B cell (primary cell): ENCODE measurements around the gene RPS5. TPM values are rescaled to one million over a fixed set of nuclear protein-coding genes. Genes with fewer than 3 reads are reported as not detected.

ENCODE experiments used
- ATAC-seq: fragments of 200-7000 bp; cut with Tn5 transposase; one replicate; pipeline ENCODE4 v1.10.0; 2021; ENCODE audit warnings: low read depth, mild to moderate bottlenecking, moderate number of reproducible peaks, moderate library complexity
- CTCF ChIA-PET: fragments of 350-600 bp; sonication (Branson Sonifier 250); formaldehyde crosslinking; loops from one replicate; lab custom pipeline; 2021; ENCODE audit warnings: antibody characterized with exemption, inconsistent platforms; lab: Charles Lee
- POLR2A ChIA-PET: fragments of 350-600 bp; sonication (Branson Sonifier 250); formaldehyde crosslinking; loops from one replicate; lab custom pipeline; 2021; ENCODE audit warnings: antibody characterized with exemption; lab: Charles Lee
- DNase-seq: peaks from one replicate; pipeline ENCODE4 v3.0.0; 2013
- H2AFZ ChIP-seq: 2 replicates; pipeline ENCODE4 v1.6.1; 2012; ENCODE audit warnings: mild to moderate bottlenecking, low read depth, low read length; ENCODE audit not compliant: insufficient read depth, poor library complexity, severe bottlenecking
- H3K27ac ChIP-seq, 2 donors: 1 replicate in 1 of 2; 2 replicates in 1 of 2; pipeline ENCODE4 v1.5.1; 2012 to 2013; ENCODE audit warnings: low read length in 2 of 2, mild to moderate bottlenecking in 2 of 2, moderate library complexity in 1 of 2
- H3K27me3 ChIP-seq, 4 experiments: fragments of 200-600 bp in 1 of 4; sonication (generic) in 1 of 4; replicated peaks in 1 of 4; 1 replicate in 2 of 4; 2 replicates in 2 of 4; pipeline versions ENCODE4 v1.6.1 to v1.7.0; 2013 to 2016; ENCODE audit warnings: low read length in 3 of 4, mild to moderate bottlenecking in 2 of 4, mixed read lengths in 1 of 4, moderate library complexity in 1 of 4; ENCODE audit not compliant: insufficient read depth in 4 of 4, control insufficient read depth in 3 of 4; ENCODE audit errors: control extremely low read depth in 1 of 4
- H3K36me3 ChIP-seq, 2 experiments: replicated peaks in 1 of 2; 1 replicate in 1 of 2; 2 replicates in 1 of 2; pipeline versions ENCODE4 v1.6.1 to v1.7.1; 2013; ENCODE audit warnings: low read length in 1 of 2; ENCODE audit not compliant: insufficient read depth in 2 of 2, control insufficient read depth in 1 of 2; ENCODE audit errors: control extremely low read depth in 1 of 2, extremely low read depth in 1 of 2
- H3K4me1 ChIP-seq, 2 donors: fragments of 200-600 bp in 1 of 2; sonication (generic) in 1 of 2; 1 replicate in 1 of 2; 2 replicates in 1 of 2; pipeline versions ENCODE4 v1.5.1 to v1.6.1; 2013 to 2017; ENCODE audit warnings: low read length in 2 of 2; ENCODE audit not compliant: control insufficient read depth in 2 of 2, insufficient read depth in 2 of 2
- H3K4me2 ChIP-seq: replicated peaks from 2 replicates; pipeline ENCODE3; 2012; ENCODE audit warnings: mild to moderate bottlenecking, low read depth, low read length; ENCODE audit not compliant: poor library complexity, severe bottlenecking
- H3K4me3 ChIP-seq, 5 experiments: fragments of 200-600 bp in 1 of 5; sonication (generic) in 1 of 5; 1 replicate in 3 of 5; 2 replicates in 2 of 5; pipeline versions ENCODE4 v1.5.1 to v1.7.0; 2011 to 2016; ENCODE audit warnings: low read length in 4 of 5, mild to moderate bottlenecking in 4 of 5, low read depth in 2 of 5, control low read depth in 1 of 5, moderate library complexity in 1 of 5; ENCODE audit not compliant: insufficient read depth in 1 of 5; ENCODE audit errors: control extremely low read depth in 1 of 5, extremely low read depth in 1 of 5
- H3K79me2 ChIP-seq: fragments of 200-600 bp; sonication (generic); one replicate; pipeline ENCODE4 v1.6.0; 2016; ENCODE audit warnings: low read length; ENCODE audit not compliant: control insufficient read depth, insufficient read depth
- H3K9ac ChIP-seq: fragments of 200-600 bp; sonication (generic); 2 replicates; pipeline ENCODE4 v1.6.1; 2017; ENCODE audit warnings: mild to moderate bottlenecking, low read length, moderate library complexity
- H3K9me3 ChIP-seq, 3 donors: one replicate each; pipeline versions ENCODE4 v1.6.1 to v1.7.1; 2013; ENCODE audit warnings: low read length in 2 of 3; ENCODE audit not compliant: control insufficient read depth in 2 of 3, insufficient read depth in 1 of 3; ENCODE audit errors: control extremely low read depth in 1 of 3
- H4K20me1 ChIP-seq: 2 replicates; pipeline ENCODE4 v1.6.0; 2012; ENCODE audit warnings: mild to moderate bottlenecking, low read length; ENCODE audit not compliant: insufficient read depth, control insufficient read depth, poor library complexity, severe bottlenecking
- H3K27ac Mint-ChIP-seq: one replicate; pipeline ENCODE4 v1.8.0; 2021; ENCODE audit warnings: mixed read lengths
- H3K27me3 Mint-ChIP-seq: one replicate; pipeline ENCODE4 v1.8.0; 2021; ENCODE audit warnings: mixed read lengths
- H3K4me1 Mint-ChIP-seq: one replicate; pipeline ENCODE4 v1.8.0; 2021; ENCODE audit warnings: mixed read lengths
- H3K4me3 Mint-ChIP-seq: one replicate; pipeline ENCODE4 v1.8.0; 2021; ENCODE audit warnings: mixed read lengths
- H3K9me3 Mint-ChIP-seq: one replicate; pipeline ENCODE4 v1.8.0; 2022; ENCODE audit warnings: mixed read lengths; ENCODE audit not compliant: insufficient read depth
- EZH2 ChIP-seq: IDR thresholded peaks from 2 replicates; pipeline ENCODE4 v1.6.1; 2012; ENCODE audit warnings: borderline replicate concordance, low read depth, mild to moderate bottlenecking, moderate library complexity, low read length; ENCODE audit not compliant: insufficient read depth, poor library complexity, severe bottlenecking
- WGBS: methylation state at CpG from one replicate; pipeline ENCODE4 v1.1.5; 2013; ENCODE audit warnings: missing lambda C conversion rate; ENCODE audit not compliant: insufficient coverage; 5-methylcytosine and 5-hydroxymethylcytosine counted together
- intact Hi-C: fragments of 100-400 bp; cut with micrococcal nuclease; formaldehyde crosslinking; loops from one replicate; pipeline ENCODE4 v1.10.0; 2022
- polyA plus RNA-seq: library from polyadenylated mRNA; depleted of rRNA; stranded (reverse); fragments of >200 nt; gene quantifications from 2 replicates; pipeline ENCODE4 v1.2.3, GENCODE V29; 2012
- total RNA-seq, 2 donors: library from RNA; stranded (reverse); fragments of 120-200 nt in 1 of 2; gene quantifications; 1 replicate in 1 of 2; 2 replicates in 1 of 2; pipeline versions ENCODE4 v1.2.3 to v1.2.4, GENCODE V29; 2013 to 2022
- TF ChIP-seq, protein P1 (sequence below): fragments of 200-600 bp; IDR thresholded peaks from one replicate; pipeline ENCODE4 v1.8.0; 2022; ENCODE audit warnings: antibody characterized with exemption, mild to moderate bottlenecking

The RPS5 gene
- total and polyA plus RNA-seq, 2 donors (not counting 1 experiment from before 2014, with no cell fraction given): 1,311 to 4,330 TPM

- no peak for TF ChIP-seq EZH2
- TF ChIP-seq, protein P1, sequence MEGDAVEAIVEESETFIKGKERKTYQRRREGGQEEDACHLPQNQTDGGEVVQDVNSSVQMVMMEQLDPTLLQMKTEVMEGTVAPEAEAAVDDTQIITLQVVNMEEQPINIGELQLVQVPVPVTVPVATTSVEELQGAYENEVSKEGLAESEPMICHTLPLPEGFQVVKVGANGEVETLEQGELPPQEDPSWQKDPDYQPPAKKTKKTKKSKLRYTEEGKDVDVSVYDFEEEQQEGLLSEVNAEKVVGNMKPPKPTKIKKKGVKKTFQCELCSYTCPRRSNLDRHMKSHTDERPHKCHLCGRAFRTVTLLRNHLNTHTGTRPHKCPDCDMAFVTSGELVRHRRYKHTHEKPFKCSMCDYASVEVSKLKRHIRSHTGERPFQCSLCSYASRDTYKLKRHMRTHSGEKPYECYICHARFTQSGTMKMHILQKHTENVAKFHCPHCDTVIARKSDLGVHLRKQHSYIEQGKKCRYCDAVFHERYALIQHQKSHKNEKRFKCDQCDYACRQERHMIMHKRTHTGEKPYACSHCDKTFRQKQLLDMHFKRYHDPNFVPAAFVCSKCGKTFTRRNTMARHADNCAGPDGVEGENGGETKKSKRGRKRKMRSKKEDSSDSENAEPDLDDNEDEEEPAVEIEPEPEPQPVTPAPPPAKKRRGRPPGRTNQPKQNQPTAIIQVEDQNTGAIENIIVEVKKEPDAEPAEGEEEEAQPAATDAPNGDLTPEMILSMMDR: no peak
- H3K36me3 ChIP-seq: peaks cover 5 to 19% of the 10 kb centered on the region in 2 experiments
- Mint-ChIP-seq H3K27me3 (no peaks in the 10 kb centered on the region), H3K9me3 (no peaks in the 10 kb centered on the region), H3K4me1 (peaks cover 48% of the 10 kb centered on the region), H3K27ac (peak overlapping the region; percentile 99), H3K4me3 (peak overlapping the region; percentile 97)
- WGBS: 14% methylated on average over 34 of the region's 36 CpGs
- ChIA-PET CTCF (interaction anchor here (1.1 kb wide), 1 partner anchor 23 kb away, joined by 3 read pairs; the partner anchor contains the start of gene ZNF584), POLR2A (interaction anchor here (0.6 to 2.9 kb wide), 4 partner anchors 23 to 841 kb away, joined by 3 to 18 read pairs (median 7); partner anchors contain the start of genes ZBTB45 and ZNF497)
- no peaks in the 10 kb centered on the region for H3K27me3 ChIP-seq
- intact Hi-C loops: no loop called here
- peaks cover 27% of the 10 kb centered on the region for H4K20me1 ChIP-seq
- ATAC-seq (no peak), DNase-seq (peak; percentile 52)
- peaks cover 62% of the 10 kb centered on the region for H3K79me2 ChIP-seq
- peak overlapping the region; percentile 69 for H3K9ac ChIP-seq
- peak overlapping the region; percentile 71 to 87 (median 76) for H3K4me3 ChIP-seq
- H3K27ac ChIP-seq: peak overlapping the region; percentile 94 to 95
- peak overlapping the region; percentile 84 for H3K4me2 ChIP-seq
- H3K9me3 ChIP-seq: no peaks in the 10 kb centered on the region
- H3K4me1 ChIP-seq: peaks cover 31 to 38% of the 10 kb centered on the region in 2 donors
- H2AFZ ChIP-seq: peak overlapping the region; percentile 81
Measured at GRCh38 chr19:58385891-58386575, 1.0 kb upstream of the RPS5 start.
